NCI-H2081 (cell line): ENCODE results near the gene LANCL2.
"Not testable (repeated sequence)": the region's sequence is repeated elsewhere in the genome, so short reads cannot be mapped to it uniquely, and the experiment has no call there.

Source experiments
- DNase-seq, 2 experiments: peaks; one replicate each; lab custom pipeline; 2025; lab: John Stamatoyannopoulos, UW

The LANCL2 gene

GRCh38 chr7:55365205-55365674, at the start of gene LANCL2:
Gene LANCL2, plus strand, starts transcription at chr7:55365337. Its CDS starts 689 bp downstream, at chr7:55366026.
- peak; percentile 76 to 78 for DNase-seq

- no peak for DNase-seq
Observed at GRCh38 chr7:55325371-55325792, 39.8 kb upstream of the LANCL2 start.

- DNase-seq = no peak
Observed at GRCh38 chr7:55326081-55326835, 38.9 kb upstream of the LANCL2 start.

GRCh38 chr7:55326945-55327626, 38.1 kb upstream of the LANCL2 start:
- no peak for DNase-seq

- DNase-seq = no peak
Observed at GRCh38 chr7:55335151-55335550, 30.0 kb upstream of the LANCL2 start.

GRCh38 chr7:55335786-55336185, 29.4 kb upstream of the LANCL2 start:
- no peak for DNase-seq

- no peak for DNase-seq
Observed at GRCh38 chr7:55336540-55336939, 28.6 kb upstream of the LANCL2 start.

GRCh38 chr7:55339033-55340000, 25.8 kb upstream of the LANCL2 start:
- DNase-seq = no peak

GRCh38 chr7:55342216-55342871, 22.8 kb upstream of the LANCL2 start:
- DNase-seq = no peak

- no peak for DNase-seq
Observed at GRCh38 chr7:55343002-55343781, 21.9 kb upstream of the LANCL2 start.

GRCh38 chr7:55343860-55344606, 21.1 kb upstream of the LANCL2 start:
- no peak for DNase-seq

- DNase-seq = no peak
Observed at GRCh38 chr7:55344840-55345239, 20.3 kb upstream of the LANCL2 start.

GRCh38 chr7:55345292-55345691, 19.8 kb upstream of the LANCL2 start:
- no peak for DNase-seq

- DNase-seq = no peak
Observed at GRCh38 chr7:55348502-55348901, 16.6 kb upstream of the LANCL2 start.

- DNase-seq = no peak
Observed at GRCh38 chr7:55349121-55349520, 16.0 kb upstream of the LANCL2 start.

GRCh38 chr7:55350281-55350680, 14.9 kb upstream of the LANCL2 start:
- no peak for DNase-seq

GRCh38 chr7:55351263-55351662, 13.9 kb upstream of the LANCL2 start:
- DNase-seq = no peak

GRCh38 chr7:55352947-55353273, 12.2 kb upstream of the LANCL2 start:
- not testable (repeated sequence) for DNase-seq

- no peak for DNase-seq
Observed at GRCh38 chr7:55360486-55360885, 4.7 kb upstream of the LANCL2 start.

- no peak for DNase-seq
Observed at GRCh38 chr7:55361560-55361959, 3.6 kb upstream of the LANCL2 start.
